GM12865 (cell line): ENCODE measurements around the gene CALML3.

Source experiments
- DNase-seq: peaks from one replicate; pipeline ENCODE4 v3.0.0; 2010; ENCODE audit warnings: low read depth
- H3K4me3 ChIP-seq: 2 replicates; pipeline ENCODE4 v1.5.1; 2011; ENCODE audit warnings: mild to moderate bottlenecking, low read depth, low read length, control low read depth
- TF ChIP-seq, protein P1 (sequence below): IDR thresholded peaks from 2 replicates; pipeline ENCODE4 v1.5.1; 2011; ENCODE audit warnings: low read length, control low read depth, low read depth, inconsistent platforms; ENCODE audit not compliant: insufficient read depth; ENCODE audit errors: missing control alignments

Gene CALML3

DNA sequence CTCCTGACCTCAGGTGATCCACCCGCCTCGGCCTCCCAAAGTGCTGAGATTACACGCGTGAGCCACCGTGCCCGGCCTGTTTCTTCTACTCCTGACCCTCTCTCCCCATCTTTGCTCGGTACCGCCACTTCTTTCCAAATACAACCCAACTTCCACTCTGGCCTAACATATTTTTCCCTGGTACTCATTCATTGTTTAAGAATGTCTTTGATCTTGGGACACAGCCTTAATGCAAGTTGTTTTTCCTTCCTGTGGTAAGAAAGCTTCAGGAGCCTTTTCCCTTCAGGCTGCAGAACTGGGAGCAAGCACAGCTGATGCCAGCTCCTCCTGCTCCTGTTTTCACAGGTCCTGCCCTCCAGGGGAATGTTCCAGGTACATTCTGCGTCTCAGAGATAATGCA lies 13.7 kb downstream of the CALML3 start:
- H3K4me3 ChIP-seq = no peak overlapping the region
- no peak for DNase-seq
- TF ChIP-seq, protein P1, sequence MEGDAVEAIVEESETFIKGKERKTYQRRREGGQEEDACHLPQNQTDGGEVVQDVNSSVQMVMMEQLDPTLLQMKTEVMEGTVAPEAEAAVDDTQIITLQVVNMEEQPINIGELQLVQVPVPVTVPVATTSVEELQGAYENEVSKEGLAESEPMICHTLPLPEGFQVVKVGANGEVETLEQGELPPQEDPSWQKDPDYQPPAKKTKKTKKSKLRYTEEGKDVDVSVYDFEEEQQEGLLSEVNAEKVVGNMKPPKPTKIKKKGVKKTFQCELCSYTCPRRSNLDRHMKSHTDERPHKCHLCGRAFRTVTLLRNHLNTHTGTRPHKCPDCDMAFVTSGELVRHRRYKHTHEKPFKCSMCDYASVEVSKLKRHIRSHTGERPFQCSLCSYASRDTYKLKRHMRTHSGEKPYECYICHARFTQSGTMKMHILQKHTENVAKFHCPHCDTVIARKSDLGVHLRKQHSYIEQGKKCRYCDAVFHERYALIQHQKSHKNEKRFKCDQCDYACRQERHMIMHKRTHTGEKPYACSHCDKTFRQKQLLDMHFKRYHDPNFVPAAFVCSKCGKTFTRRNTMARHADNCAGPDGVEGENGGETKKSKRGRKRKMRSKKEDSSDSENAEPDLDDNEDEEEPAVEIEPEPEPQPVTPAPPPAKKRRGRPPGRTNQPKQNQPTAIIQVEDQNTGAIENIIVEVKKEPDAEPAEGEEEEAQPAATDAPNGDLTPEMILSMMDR = no peak

DNA sequence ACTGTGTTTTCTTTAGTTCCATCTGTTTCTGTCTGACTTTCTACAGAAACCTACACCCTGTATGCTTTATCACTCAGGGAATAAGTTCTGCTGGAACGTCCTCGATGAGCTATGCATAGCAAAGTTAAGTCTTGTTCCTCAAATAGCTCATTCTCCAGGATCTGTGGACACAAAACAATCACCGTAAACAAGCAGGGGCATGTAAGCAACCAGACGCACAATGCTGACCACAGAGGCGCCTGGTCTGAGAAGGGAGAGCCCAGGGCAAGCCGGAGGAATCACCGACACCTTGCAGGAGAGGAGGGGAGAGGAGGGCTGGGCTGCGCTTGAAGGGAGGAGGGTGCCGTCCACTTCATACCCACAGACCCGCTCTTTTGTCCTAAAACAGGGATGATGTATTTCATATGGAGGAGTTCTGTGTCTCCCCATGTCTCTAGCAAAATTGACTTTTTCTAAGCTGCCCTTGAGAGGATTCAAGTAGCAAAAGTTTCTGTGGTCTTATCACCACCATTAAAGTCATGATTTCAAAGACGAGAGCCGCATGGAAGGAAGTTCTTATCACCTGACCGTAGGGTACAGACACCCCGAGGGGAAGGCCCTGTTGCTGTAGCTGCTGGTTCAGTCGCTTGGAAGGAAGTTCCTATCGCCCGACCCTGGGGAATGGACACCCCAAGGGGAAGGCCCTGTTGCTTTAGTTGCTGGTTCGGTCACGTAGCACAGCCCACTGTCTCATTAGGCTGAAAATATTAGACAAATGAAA lies 14.3 kb downstream of the CALML3 start:
- TF ChIP-seq, protein P1 = no peak

DNA sequence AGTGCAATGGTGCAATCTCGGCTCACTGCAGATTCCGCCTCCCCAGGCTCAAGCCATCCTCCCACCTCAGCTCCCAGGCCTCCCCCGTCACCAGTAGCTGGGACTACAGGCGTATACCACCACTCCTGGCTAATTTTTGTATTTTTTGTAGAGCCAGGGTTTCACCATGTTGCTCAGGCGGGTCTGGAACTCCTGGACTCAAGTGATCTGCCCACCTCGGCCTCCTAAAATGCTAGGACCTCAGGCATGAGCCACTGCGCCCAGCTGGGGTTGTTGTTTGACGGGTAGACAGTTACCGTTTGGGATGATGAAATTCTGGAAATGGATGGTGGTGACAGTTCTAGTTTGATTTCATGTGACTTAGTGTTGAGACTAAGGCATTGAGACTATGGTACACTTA lies 15.3 kb downstream of the CALML3 start:
- TF ChIP-seq, protein P1 = no peak
- no peak overlapping the region for H3K4me3 ChIP-seq
- no peak for DNase-seq

More for the DNA sequence above, 14.3 kb downstream of the CALML3 start:
- peak; percentile 14 for DNase-seq
- no peak overlapping the region for H3K4me3 ChIP-seq

DNA sequence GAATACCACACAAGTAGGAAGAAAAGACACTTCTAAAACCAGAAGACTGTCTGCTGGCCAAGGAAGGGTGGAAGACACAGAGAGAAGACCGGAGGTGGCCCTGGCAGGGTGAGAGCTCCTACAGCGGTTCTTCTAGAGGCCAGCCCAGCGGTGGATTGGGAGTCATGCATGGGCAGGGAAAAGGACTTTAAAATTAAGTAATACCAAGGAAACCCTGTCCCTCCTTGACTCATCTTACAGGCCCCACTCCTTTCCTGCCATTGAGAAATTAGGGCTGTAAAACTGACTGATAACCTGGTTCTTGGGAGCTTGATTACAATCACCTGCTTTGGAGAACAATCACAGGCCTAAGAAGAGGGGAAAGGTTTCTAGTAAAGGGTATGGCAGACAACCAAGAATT lies 16.1 kb downstream of the CALML3 start:
- TF ChIP-seq, protein P1 = no peak
- DNase-seq = no peak
- H3K4me3 ChIP-seq = no peak overlapping the region

DNA sequence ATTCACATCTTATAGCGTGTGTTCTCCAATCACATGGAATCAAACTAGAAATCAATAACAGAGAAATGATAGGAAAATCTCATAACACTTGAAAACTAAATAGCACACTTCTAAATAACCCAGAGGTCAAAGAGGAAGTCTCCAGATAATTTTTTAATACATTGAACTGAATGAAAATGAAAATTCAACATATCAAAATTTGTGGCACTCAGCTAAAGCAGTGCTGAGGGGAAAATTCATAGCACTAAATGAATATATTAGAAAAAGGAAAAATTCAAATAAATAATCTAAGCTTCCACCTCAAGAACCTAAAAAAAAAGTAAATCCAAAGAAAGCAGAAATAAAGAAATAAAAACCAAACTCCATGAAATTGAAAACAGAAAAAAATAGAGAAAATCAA lies 17.3 kb downstream of the CALML3 start:
- TF ChIP-seq, protein P1 = no peak
- DNase-seq = no peak

DNA sequence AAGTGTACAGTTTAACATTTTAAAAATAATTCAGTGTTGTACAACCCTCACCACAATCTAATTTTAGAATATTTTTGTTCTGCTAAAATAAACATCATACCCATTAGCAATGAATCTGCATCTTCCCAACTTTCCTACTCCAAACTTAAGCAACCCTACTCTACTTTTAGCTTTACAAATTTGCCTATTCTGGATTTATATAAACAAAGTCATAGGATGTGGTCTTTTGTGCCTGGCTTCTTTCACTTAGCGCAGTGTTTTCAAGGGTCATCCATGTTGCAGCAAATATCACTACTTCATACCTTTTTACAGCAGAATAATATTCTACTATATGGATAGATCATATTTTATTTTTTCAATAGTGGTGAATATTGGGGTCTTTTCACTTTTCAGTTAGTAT lies 18.9 kb downstream of the CALML3 start:
- TF ChIP-seq, protein P1 = no peak
- H3K4me3 ChIP-seq = no peak overlapping the region
- DNase-seq = no peak

More for the DNA sequence above, 17.3 kb downstream of the CALML3 start:
- H3K4me3 ChIP-seq = no peak overlapping the region
